Dedifferentiated amniotic fluid mesenchymal stem cell (primary cell): ENCODE results near the gene CTIF.

Experiments used
- DNase-seq: peaks from one replicate; pipeline ENCODE4 v3.0.0-alpha.2; 2016; ENCODE audit errors: extremely low spot score

Gene CTIF

DNA sequence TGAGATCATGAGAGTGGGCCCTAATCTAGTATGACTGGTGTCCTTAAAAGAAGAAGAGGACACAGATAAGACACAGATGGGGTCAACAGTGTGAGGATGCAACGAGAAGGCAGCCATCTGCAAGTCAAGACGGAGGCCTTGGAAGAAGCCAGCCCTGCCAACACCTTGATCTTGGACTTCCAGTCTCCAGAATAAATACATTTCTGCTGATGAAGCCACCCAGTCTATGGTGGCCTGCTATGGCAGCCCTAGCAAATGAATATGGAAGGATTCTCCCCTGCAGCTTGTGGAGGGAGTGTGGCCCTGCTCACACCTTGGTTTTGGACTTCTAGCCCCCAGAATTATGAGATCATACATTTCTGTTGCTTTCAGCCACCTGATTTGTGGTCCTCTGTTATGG lies 12.3 kb downstream of the CTIF start:
- no peak for DNase-seq

DNA sequence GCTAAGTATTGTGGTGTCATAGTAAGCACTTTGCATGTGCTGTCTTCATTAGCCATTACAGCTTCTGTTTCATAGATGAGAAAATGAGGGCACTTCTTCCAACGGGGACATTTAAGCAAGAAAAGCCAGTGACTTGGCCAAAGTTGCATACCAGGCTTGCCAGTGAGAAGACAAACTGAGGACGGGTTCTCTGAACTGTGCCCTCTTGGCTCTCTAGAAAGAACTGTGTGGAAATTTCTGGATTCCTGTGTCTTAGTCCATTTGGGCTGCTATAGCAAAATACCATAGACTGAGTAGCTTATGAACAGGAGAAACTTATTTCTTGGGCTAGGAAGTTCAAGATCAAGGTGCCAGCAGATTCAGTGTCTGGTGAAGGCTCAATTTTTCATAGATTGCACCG lies 13.3 kb downstream of the CTIF start:
- no peak for DNase-seq

DNA sequence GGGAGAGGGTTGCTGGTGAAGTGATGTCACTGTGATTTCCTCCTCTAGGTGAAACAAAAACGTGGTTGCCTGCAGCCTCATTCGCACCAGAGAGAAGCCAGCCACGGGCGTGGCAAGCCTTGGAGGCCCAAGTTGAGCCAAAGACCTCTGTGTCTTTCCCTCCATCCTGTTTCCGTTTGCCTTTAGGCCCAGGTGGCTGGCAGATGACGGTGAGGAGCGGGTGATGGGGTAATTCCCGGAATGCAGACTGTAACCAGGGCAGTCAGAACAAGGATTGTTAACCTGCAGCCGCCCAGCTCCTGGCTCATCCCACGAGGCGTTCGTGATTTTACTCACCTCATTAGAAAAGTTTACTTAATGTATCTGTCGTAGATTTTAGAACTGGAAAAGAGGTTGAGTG lies 14.4 kb downstream of the CTIF start:
- DNase-seq: no peak

DNA sequence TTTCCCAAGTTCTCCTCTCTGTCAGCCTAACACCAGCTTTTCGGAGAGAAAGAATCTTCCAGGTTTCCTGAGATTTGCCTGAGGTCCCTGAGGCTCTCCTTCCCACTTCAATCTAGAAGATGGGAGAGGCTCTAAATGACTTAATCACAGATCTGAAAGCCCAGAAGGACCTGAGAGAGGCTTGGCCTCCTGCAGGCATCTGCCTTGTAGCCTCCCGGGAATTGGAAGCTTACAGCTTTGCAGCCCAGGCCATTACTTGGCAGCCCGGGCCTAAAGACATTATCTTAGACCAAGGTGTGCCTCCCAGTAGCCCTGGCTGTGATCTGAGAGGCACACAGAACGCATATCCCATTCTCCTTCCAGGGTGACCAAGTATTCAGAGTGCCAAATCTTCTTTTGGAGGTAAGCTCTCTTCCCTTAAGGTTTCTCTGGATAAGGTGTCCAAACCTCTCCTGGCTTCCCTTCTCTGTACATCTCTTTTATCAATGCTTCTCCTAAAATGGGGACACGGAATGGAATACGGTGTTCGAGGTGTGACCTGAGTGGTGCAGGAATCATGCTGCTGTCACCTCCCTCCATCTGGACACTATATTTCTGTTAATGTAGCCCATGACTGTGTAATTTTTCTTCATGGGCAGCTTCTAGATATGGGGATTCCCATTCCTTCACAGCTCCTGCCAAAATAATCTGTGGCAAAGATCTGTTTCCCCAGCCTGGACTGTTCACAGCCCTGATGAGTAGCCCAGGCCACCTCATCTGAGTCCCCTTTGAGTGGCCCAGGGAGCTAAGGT lies 16.0 kb downstream of the CTIF start:
- DNase-seq: no peak

DNA sequence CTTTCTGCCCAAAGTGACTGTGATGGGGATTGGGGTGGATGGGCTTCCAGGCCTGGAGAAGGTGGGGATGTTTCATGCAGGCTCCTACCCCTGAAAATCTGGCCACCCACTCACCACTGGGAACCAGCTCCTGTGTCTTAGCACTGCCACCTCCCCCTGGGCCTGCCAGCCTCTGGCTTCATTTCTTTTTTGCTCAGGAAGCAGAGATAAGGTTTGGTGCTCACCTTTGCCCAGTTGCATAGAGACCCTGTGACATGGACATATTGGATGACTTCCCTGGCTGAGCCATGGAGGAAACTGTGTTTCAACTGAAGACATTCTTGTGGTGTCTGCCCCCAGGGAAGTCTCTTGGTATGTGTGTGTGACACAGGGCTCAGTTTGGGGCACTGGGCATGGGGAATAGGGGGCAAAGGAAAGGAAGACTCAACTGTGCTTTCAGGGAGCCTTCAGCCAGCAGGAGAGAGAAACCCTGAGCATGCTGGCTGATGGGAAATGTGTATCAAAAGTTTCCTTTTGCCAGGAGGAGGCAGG lies 16.7 kb downstream of the CTIF start:
- DNase-seq: no peak

DNA sequence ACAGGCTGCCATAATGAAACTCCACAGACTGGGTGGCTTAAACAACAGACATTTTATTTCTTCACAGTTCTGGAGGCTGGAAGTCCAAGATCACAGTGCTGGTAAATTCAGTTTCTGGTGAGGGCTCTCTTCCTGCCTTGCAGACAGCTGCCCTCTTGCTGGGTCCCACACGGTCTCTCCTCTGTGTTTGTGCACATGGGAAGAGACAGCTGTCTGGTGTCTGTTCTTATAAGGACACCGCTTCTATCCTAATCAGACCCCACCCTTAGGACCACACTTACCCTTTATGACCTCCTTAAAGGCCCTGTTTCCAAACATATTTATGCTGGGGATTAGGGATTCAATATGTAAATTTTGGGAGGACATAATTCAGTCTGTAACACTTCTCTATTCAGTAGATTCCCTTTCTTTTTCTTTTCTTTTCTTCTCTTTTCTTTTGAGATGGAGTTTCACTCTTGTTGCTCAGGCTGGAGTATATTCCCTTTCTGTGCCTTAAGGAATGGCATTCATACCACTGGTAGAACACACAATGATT lies 18.9 kb downstream of the CTIF start:
- DNase-seq: no peak

DNA sequence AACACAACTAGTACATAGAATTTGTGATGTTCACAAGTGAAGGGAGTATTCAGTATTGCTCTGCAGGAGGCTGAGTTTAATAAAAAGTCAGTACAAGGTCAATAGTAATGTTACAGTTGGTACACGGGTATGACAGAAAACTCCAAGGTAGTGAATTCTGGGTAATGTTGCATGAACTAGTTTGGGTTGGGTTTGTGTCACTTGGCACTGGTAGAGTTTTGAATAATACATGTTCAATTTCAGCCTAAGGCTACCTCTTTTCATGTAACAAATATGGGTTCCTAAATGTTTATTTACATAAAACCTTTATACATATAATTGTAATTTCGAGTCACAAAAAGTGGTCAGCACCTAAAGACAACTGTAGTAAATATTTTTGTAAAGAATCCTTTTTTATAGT lies 19.4 kb downstream of the CTIF start:
- DNase-seq: no peak

DNA sequence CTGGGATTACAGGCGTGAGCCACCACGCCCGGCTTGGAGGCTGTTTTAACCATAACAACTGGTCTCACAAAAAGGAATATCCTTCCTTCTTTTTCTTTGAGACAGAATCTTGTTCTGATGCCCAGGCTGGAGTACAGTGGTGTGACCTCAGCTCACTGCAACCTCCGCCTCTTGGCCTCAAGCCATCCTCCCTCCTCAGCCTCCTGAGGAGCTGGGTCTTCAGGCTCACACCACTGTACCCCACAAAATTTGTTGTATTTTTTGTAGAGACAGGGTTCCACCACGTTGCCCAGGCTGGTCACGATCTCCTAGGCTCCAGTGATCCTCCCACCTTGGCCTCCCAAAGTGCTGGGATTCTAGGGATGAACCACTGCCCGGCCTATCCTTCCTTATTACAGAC lies 21.7 kb downstream of the CTIF start:
- DNase-seq: no peak

DNA sequence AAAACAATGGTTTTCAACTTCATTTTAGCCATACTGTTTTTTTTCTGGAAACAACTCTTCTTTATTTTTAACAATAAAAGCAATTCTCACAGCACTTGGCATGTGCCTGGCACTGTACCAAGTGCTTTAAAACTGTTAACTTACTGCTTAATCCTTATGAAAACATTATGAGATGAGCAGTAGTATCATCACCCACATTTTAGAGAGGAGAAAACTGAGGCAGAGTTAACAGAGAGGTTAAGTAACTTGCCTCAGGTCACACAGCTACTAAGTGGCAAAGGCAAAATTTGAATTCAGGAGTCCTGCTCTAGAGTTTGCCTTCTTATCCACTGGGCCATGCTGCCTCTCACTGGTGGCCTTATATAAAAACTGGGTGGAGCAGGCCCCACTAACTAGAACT lies 23.2 kb downstream of the CTIF start:
- DNase-seq: no peak

DNA sequence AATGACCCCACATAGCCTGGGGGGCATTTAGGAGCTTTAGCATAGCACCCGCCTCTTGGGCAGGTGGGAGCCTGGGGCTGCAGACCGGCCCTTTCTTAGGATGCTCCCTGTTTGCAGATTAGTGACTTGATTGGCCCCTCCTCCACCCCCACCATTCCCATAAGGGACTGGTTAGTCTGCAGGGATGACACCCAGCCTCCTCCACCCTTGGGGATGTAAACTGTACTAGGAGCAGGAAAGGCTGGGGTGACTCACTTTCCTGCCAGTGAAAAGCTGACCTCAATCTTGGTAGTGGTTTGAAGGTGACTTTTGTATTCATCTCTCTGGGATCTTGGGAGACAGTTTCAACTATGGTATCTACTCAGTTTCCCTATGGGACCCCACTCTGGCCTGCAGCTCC lies 24.2 kb downstream of the CTIF start:
- DNase-seq: peak; percentile 40

DNA sequence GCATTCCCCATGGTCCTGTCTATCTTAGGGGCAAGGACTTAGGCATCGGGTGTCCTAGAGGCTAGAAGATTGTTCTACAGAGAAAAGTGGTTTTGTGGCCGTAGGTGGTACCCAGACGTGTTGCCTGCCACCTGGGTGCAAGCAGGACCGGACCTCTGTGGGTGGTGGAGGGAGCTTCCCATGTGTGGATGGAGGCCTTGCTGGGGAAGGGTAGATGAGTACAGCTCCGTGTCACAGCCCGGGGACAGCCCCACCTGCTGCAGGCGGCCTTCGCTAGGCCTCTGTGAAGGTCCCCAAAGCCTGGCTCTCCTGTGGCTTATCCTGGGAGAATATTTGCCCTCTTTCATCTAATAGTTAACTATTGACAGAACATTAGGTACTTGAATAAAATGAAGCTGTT lies 25.3 kb downstream of the CTIF start:
- no peak for DNase-seq

DNA sequence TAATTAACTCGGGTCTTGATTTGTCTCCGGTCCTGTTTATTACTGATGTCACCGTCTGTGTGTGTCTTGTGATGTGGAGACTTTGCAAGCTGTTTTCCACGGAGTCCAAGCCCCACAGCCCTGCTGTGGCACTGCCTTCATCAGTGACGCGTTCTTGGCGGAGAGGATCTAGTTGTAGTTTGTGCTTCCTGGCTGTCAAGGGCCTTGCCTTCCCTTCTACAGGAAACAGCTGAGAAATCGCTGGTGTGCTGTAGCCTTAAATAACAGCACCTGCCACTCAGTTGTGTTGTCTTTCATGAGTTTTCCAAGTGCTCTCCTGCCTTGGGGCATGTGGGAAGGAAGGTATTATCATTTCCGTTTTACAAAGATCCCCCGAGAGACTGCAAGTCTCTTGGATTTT lies 26.3 kb downstream of the CTIF start:
- DNase-seq: no peak

DNA sequence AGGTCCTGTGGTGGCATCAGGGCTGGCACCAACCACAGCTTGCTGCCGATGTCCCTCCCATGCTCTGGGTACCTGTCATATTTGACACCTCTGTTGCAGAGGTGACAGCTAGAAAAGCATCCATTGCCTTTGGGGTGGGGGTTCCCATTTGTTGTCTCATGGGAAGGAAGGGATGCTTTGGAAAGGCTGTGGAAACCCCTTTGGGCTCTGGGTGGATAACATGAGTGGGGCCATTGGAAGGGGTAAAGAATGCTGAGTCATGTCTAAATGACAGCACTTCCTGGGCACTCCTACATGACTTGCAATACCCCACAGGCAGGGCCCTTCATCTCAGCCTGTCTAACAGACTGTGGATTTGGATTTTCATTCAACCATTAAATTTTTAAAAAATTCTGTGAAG lies 27.8 kb downstream of the CTIF start:
- DNase-seq: peak; percentile 50

DNA sequence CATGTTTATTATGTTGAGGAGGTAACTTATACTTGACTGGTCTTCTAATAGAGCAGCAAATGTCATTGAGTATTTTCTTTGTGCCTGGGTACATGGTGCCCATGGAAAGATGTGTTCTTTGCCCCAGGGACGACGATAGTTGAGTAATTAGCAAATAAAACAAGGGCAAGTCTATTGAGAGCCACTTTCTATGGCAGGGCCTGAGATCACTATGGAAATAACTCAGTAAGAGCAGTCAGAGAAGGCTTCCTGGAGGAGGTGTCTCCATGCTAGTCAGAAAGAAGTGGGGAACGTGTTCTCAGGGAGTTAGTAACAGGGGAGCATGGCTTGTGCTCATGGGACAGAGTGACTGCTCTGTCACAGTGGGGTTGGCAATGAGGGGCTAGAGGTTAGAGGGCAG lies 28.6 kb downstream of the CTIF start:
- no peak for DNase-seq

DNA sequence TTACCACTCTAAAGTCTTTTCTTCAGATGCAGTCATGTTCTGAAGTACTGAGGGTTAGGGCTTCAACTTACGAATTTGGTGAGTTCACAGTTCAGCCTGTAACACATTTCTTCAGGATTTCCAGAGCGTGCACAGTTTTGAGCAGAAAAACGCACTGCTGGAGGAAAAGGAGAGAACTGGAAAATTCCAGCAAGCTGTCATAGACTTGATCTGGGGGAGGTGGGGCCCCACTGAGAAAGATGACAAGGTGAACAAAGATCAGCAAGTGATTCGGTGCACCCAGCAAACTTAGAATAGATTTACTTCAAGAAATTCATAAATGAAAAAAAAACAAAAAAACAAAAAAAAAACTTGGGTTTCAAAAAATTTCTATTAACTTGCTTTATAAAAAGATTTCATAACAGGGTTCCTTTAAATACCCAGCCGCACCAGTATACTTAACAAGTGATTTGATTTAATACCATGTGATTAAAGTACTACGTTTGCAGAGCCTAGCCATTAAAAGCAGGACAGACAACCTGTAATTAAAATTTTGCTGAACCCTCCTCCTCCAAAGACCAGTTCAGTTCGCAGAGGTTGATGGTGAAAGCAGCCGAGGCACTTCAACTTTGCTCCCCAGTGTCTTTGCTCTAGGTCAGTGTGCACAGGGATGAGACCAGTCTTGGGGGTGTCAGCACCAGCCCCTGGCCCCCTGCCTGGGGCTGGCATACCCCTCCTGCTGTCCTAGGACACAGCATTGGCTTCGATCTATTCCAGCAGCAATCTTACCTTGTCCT lies 30.5 kb downstream of the CTIF start:
- DNase-seq: no peak

DNA sequence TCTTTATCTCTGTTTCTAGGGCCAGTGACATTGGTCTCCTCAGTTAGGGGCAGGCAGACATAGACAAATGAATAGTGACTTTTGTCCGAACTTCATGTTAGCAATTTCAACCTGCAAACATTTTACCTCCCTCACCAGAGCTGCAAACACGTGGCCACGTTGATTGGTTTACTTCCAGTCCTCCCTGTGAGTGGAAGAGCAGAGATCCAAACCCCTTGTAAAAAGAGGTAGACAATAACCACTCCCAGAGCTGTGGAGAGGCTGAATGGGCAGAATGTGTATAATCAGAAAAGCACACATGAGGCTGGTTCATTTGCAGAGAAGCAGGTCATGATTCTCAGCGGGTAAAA lies 31.1 kb downstream of the CTIF start:
- no peak for DNase-seq

DNA sequence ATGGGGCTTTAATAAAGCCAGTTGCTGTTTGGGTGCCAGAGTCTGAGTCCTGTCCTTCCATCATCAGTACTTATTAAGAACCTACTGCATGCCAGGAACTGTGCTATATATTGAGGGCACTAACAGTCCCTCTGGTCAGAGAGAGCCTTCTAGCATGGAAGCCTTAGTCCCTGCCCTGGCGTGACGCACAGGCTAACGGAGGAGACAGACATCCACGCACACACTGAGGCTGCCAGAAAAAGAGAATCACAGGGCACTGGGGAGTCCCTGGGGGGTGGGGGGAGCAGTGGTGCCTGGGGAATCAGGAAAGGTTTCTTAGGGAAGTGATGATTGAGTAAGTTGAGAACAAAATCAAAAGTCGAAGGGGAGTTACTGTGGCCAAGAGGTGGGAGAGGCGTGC lies 31.5 kb downstream of the CTIF start:
- DNase-seq: no peak

DNA sequence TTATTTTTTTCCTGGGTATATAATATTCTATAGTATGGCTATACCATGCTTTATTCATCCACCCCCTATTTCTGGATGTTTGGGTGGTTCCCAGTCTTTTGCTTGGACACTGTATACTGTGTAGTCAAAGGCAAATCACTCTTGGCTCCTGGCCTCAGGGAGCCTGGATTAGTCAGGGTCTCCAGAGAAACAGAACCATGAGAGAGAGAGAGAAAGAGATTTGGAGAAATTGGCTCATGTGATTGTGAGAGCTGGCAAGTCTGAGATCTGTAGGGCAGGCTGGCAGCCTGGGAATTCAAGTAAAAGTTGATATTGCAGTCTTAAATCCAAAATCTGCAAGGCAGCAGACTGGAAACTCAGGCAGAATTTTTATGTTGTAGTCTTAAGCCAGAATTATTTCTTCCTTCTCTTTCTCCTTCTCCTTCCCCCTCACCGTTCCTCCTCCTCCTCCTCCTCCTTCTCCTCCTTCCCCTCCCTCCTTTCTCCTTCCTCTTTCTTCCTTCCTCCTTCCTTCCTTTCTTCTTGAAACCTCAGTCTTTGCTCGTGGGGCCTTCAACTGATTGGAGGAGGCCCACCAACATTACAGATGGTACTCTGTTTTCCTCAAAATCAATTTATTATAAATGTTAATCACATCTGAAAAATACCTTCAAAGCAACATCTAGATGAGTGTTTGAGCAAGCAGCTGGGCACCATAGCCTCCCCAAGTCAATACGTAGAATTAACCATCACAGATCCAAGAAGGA lies 33.0 kb downstream of the CTIF start:
- no peak for DNase-seq

DNA sequence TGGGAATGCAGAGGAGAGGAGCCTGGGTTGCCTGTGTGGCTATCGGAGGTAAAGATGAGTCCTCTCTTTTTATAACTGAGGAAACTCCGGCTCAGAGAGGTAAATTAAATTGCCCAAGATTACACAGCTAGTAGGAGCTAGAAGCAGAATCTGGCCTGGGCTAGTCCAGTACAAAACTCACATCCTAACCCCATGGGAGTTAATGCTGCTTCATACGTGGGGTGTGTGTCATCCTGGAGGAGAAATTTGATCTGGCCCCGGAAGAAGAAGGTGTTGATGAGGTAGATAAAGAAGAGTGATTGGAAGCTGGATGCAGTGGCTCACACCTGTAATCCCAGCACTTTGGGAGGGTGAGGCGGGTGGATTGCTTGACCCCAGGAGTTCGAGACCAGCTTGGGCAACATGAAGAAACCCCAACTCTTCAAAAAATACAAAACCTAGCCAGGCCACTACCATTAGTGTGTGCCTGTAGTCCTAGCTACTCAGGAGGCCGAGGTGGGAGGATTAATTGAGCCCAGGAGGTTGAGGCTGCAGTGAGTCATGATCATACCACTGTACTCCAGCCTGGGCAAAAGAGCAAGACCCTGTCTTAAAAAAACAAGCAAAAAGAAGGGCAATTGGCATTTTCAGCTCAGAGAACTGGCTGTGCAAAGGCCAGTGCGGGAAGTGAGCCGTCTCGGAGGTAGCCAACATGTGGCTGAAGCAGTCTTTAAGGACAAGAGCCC lies 33.7 kb downstream of the CTIF start:
- no peak for DNase-seq

DNA sequence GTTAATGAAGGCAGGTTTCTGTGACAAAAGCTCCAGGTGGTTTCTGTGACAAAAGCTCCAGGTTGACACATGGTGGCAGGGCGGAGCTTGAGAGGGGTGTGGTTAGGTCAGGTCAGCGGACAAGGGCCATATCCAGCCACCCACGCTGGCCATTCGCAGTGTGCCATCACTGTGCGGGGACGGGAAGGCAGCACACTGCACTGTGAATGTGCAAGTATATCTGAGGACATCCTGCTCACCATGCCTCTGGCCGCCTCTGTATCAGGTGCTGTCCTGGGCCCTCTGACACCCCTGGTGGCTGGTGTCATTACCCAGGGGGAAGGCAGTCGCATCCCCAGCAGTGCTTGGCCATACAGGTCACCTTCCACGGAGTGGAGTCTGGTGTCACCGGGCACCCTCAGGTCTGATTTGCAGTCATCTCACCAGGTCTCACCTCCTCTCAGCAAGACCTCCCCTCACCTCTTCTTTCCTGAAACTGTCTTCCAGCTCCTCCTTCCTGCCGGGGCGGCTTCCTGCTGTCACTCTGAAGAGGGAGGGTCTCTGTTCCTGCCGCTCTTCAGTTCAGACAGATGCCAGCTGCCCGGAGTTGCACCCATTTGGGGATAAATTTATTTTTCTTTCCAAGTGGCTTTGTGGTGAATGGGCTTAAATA lies 34.9 kb downstream of the CTIF start:
- no peak for DNase-seq

DNA sequence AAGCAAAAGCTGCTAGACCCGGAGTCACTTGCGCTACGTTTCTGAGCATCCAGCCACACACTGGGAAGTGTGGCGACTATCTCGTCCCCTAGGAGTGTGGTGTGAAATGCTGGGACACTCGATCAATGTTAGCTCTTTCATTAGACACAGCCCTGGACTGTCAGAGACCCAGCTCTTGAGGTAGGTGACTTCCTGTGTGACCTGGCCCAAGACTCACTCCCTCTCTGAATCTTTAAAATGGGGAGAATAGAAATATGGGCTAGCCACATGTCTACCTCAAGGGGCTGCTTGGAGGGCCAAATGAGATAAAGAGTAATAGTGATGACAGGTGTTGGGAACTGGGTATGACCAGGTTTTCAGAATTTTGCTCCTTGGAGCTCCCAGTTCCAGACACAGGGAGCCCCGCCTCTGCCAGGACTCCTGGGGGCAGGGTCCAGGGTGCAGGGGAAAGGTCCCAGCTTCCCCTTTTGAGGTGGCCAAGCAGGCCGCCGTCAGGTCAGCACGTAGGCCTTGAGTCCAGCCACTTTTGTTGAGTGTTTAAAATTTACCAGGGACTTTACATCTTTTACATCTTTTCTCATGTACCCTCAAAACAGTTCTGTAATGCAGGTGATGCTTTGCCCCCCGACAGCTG lies 36.0 kb downstream of the CTIF start:
- DNase-seq: no peak
